GM18498 (cell line): ENCODE results near the gene ADSS1.
A peak's percentile ranks its signal among the peaks of the same experiment; 100 is the strongest.

Experiments
- ATAC-seq: cut with Tn5 transposase; IDR thresholded peaks from one replicate; pipeline ENCODE4 v1.9.1; 2021; ENCODE audit warnings: mild to moderate bottlenecking, moderate library complexity; ENCODE audit not compliant: unreplicated experiment

Gene ADSS1

DNA sequence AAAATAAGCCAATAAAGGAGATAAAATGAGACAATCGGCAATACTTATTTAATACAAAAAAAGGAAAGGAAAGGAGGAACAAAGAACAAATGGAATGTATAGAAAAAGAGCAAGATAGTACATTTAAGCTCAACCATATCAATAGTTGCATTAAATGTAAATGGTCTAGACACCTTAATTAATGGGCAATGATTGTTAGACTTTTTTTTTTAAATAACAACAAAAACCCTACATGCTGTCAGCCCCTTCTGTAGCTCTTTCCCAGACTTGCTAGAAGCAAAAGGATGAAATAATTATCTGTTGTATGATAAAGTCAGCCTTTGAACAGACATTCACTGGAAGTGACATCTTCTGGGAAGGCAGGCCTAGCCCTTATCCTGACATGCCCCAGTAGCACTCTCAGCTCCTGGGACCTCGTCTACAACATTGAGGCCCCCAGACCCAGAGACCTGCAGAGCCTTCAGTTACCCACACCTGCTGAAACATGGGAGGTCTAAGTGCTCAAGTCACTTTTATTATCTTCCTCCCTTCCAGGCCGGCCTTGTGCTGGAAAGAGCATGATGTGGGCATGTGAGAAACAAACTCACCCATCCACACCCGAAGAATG lies 42.3 kb downstream of the ADSS1 start:
- no peak for ATAC-seq

DNA sequence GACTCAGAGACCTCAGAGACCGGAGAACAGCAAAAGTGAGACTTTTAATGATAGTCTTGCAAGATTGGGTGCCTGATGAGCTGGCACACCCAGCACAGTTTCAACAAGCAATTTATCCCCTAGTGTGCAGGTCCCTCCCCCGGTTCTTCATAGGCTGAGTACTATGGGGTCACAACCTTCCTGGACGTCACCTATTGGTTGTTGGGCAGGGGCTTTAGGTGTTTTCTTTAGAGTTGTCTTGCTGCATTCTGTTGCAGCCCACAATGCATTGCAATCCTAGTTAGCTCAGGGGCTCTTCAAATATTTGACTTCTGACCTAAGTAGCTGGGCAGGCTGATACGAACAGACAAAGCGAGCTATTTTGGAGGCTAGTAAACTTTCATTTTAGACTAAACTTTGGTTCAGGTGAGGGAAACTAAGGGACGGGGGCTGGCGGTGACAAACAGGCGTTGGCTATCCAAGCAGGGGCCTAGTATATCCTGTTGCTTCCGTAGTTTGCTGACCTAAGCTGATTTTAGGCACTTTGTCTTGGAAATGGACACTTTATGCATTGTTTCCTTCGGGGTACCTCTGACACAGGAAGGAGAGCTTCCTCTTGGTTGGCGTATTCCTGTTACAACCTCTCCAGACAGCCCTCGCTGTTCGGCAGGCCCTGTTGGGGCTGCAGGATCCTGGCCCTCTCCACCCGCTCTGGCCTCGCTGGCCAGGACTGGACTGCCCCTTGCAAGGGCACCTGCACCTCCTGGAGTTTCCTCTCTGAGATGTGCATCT lies 43.0 kb downstream of the ADSS1 start:
- ATAC-seq: no peak

- ATAC-seq: no peak
Observed at GRCh38 chr14:104767634-104767918, 43.5 kb downstream of the ADSS1 start.

DNA sequence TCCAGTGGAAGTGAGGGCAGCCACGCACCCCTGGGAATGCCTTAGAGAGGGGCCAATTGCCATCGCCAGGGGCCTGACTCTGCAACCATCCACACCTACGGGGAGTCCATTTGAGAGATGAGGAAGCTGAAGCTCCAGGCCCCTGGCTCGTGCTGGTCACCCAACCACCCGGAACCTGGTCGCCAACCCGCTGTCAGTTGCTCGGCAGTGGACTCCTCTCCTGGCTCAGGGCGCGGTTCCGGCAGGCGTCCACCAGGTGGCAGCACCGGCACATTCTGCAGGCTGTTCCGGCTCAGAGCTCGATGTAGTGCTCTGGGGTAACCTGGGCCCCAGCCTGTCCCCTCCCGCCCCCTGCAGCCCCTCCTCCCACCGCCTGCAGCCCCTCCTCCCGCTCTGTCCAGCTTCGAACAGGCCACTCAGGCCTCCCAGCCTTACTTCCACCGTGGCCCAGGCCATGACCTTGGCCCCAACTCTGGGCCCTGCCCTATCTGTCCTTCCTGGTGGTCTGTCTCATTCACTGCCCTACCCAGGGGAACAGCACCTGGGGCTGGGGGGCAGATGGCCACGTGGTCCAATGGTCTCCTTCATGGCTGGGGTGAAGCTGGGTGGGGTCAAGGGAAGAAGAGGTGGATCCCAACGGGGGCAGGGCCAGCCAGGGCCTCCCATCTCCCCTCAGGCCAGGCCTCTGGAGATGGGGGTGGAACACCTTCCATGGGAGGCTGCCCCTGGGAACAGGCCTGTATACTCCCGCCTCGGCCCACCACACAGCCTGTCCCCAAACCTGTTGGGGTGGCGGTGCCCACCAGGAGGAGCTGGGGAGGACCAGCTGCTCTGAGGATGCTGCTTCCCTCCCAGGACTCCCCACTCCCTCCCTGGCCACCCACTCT lies 44.7 kb downstream of the ADSS1 start:
- peak; percentile 69 for ATAC-seq

- ATAC-seq: no peak
Observed at GRCh38 chr14:104769324-104770071, 45.5 kb downstream of the ADSS1 start.

GRCh38 chr14:104770072-104770579 lies 46.1 kb downstream of the ADSS1 start:
- no peak for ATAC-seq

DNA sequence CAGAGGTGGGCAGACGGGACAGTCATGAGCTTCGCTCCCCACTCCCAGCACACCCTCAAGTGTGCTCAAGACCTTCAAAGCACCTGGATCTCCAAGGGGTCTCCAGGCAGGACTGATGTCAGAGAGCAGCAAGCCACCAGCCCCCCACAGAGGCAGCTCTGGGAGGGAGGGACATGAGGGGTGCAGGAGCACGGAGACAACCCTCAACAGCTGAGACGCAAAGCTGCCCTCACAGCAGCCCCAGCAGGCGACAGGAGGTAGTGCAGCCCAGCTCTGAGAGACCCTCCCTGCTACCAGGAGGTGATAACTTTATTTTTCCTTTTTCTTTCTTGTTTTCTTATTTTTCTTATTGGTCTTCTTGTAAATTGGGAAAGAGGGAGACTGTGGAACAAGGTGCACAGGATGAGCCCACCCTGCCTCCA lies 46.8 kb downstream of the ADSS1 start:
- no peak for ATAC-seq

GRCh38 chr14:104771374-104771773 lies 47.3 kb downstream of the ADSS1 start:
- no peak for ATAC-seq

DNA sequence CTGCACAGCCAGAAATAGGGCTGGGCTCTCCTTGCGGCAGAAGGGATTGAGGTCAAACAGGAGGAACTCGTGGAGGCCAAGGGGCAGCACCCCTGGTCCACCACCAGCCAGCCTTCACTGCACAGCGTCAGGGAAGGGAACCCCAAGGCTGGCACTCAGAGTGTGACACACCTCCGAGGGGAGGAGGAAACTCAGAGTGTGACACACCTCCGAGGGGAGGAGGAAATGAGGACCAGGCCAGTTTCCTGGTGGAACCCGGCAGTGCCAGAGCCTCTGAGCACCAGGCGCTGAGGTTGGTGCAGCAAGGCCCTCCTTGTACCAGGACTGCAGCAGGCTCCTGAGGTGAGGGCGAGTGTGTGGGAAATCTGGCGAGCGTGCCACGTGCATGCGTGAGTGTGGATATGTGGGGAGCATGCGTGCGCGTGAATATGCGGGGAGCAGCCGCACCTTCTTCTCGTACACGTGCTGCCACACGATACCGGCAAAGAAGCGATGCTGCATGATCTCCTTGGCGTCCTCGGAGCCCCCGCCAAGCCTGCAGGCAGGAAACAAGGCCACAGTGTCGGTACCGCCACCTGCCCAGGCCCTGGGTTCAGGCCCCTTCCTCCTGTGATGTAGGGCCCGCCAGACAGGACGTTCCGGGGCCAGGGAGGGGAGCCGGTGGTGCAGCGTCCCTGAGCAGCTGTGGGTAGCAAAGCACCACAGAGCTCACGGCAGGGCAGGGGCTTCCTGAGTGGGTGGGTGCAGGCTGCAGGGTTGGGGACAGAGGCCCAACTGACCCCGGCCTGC lies 48.1 kb downstream of the ADSS1 start:
- ATAC-seq: no peak

GRCh38 chr14:104772707-104773504 lies 48.9 kb downstream of the ADSS1 start:
- ATAC-seq: no peak

DNA sequence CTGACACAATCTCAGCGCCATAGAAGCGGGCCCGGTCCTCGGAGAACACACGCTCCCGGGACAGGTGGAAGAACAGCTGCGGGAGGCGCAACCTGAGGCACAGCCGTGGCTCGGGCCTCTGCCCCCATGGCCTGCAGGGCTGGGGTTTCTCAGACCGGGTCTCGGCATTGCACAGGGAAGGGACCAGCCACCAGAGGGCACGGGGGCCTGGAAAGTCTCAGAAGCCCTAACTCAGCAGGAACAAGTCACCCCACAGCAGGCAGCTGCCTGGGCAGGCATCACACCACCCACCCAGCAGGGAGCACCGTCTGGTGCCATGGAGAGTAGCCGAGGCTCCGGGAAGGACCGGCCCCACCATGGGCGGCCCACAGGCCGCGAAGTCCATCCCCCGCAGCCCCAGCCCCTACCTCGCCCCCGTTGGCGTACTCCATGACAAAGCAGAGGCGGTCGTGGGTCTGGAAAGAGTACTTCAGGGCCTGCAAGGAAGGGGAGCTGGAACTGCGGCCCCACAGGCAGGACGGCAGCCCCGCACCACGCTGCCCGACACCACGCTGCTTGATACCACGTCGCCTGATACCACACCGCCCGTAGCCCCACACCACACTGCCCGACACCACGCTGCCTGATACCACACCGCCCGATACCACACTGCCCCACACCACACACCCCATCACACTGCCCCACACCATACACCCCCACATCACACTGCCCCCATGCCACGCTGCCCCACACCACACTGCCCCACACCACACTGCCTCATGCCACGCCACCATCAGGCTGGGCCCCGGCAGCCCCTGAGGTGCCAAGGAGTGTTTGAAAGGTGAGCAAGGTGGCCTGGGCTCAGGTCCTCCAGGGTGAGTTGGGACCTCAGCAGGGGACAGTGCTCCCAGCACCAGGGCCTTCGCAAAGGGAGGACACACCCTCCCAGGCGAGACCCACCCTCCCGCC lies 49.8 kb downstream of the ADSS1 start:
- no peak for ATAC-seq

DNA sequence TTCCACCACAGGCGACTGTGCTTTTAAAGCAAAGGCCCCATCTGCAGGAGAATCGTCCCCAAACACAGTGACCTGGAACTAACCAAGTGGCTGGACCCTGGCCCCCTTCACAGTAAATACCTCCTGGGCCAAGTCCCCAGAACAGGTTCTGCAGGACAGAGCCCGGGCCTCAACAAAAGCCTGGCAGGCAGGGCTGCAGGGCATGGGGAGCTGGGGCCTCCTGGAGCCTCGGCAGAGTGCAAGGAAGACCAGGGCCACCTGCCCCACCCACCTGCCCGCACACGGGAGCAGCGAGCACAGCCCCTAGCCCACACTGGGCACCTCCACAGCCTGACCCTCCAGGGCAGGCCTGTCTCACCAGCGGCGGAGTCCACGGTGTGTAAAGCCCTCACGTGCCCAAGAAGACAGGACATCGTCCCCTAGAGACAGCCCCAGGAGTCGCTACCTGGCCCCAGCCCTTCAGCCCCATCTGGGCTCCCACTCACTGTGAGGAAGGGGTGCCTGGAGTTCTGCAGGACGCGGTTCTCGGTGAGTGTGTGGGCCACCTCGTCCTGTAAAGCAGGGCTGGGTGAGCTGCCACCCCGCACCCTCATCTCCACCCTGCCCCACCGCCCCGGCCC lies 50.5 kb downstream of the ADSS1 start:
- ATAC-seq: no peak

GRCh38 chr14:104775073-104775489 lies 51.1 kb downstream of the ADSS1 start:
- ATAC-seq: no peak

GRCh38 chr14:104776481-104776880 lies 52.5 kb downstream of the ADSS1 start:
- no peak for ATAC-seq

DNA sequence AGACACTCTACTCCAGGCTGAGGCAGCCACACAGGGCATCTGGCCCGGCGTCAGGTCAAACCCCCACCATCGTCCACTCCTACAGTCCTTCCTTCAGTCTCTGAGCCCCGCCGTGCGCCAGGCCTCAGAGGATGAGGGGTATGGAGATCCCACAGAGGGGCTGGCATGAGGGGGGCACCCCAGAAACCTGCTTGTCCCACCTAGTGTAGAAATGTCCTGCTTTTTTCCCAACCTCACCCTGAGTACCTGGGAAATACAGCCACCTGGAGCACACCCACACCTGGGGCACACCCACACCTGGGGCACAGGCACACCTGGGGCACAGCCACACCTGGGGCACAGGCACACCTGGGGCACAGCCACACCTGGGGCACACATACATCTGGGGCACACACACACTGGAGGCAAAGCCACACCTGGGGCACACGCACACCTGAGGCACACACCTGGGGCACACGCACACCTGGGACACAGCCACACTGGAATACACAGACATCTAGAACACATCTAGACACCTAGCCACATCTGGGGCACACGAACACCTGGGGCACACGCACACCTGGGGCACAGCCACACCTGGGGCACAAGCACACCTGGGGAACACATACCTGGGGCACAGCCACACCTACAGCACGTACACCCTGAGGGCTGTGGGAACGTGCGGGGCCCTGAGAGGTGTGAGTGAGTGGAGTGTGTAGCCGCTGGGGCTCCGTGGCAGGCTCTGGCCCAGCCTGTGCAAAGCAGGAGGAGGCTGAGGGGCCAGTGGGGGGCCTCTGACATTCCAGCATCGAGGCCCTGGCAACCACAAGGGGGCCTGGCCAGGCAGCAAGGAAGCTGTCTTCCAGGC lies 53.2 kb downstream of the ADSS1 start:
- ATAC-seq: no peak

- no peak for ATAC-seq
Observed at GRCh38 chr14:104777808-104778249, 53.8 kb downstream of the ADSS1 start.
